Hypothalamus (tissue), 51 donors: Measurements from ENCODE around the gene KLRF1.
"Not testable (repeated sequence)": the region's sequence is repeated elsewhere in the genome, so short reads cannot be mapped to it uniquely, and the experiment has no call there.

Source experiments
- DNase-seq, 51 donors: peaks; one replicate each; lab custom pipeline; 2025; lab: John Stamatoyannopoulos, UW

KLRF1 gene

DNA sequence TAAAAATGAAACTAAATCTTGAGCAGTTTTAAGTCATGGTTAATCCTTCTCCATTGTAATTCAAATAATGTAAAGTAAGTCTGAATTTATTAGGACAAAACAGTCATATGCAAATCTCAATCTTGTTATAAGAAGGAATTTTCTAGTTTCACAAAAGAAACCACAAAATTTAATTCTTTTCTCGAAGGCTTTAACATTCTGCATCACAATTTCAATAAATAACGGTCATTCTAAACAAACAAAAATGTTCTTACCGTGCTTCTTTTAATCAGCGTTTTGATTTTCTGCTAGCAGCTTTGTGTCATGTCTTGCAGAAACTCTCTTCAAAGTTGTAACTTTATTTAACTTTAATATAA, 41.6 kb downstream of the KLRF1 start:
- no peak for DNase-seq

GRCh38 chr12:9869307-9870161, 42.3 kb downstream of the KLRF1 start, which contains the start of gene CLEC2B:
TSS of gene CLEC2B (minus strand) at chr12:9869354.
- peak in 2 of 51 donors; percentile 1 to 2 for DNase-seq

DNA sequence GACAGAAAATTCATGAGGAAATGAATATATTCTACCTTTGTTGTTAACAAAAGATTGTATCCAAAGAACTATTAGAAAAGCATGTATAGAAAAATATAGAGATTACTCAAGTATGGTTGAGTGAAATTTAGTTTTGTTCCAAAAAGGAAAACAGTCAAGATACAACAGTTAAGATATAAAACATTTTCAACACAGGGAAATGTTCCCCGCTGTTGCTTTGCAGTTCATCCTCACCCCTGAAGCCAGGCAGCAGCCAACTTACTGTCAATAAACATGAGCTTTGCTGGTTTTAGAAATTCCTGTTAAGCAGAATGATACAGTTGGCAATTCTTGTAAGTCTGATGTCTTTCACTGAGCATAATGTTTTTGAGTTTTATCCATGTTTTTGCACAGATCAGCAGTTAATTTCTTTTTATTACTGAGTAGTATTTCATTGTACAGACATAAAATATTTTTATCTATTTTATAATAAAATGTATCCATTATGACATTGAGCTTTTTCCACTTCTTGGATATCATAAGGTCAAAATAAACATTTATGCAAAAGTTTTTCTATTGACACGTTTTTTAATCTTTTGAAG, 43.1 kb downstream of the KLRF1 start:
- no peak for DNase-seq

GRCh38 chr12:9872162-9872561, 44.9 kb downstream of the KLRF1 start:
- no peak for DNase-seq

GRCh38 chr12:9872742-9873141, 45.5 kb downstream of the KLRF1 start:
- no peak for DNase-seq

DNA sequence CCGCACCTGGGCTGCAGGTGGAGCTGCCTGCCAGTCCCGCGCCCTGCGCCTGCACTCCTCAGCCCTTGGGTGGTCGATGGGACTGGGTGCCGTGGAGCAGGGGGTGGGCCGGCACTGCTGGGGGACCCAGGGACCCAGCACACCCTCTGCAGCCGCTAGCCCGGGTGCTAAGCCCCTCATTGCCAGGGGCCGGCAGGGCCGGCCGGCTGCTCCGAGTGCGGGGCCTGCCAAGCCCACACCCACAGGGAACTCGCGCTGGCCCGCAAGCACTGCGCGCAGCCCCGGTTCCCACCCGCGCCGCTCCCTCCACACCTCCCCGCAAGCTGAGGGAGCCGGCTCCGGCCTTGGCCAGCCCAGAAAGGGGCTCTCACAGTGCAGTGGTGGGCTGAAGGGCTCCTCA, 48.8 kb downstream of the KLRF1 start:
- not testable (repeated sequence) for DNase-seq

DNA sequence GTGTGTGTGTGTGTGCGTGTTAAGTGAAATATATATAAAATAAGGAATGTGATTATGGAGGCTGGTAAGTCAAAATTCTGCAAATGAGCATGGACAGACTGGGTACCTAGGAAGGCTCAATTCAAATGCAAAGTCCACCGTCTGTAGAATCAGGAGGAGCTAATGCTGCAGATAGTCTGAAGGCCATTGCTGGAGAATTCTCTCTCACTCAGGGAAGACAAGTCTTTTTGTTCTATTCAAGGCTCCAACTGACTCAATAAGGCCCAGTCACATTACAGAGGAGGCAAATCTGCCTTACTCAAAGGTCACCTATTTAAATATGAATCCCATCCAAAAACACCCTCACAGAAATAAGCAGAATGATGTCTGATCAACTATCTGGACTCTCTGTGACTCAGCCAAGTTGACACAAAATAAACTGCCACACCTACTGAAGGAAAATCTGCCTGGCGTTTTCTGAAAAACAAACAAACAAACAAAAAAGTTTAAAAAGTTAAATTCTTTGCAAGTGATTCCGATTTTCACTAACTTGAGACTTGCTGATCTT, 53.3 kb downstream of the KLRF1 start:
- DNase-seq: no peak

GRCh38 chr12:9881246-9881645, 54.0 kb downstream of the KLRF1 start, which contains the start of gene KLRF2:
TSS of gene KLRF2 (plus strand) at chr12:9881489. CDS start at chr12:9881596, 107 bp downstream.
- no peak for DNase-seq

- DNase-seq: no peak
Observed at GRCh38 chr12:9881988-9882387, 54.7 kb downstream of the KLRF1 start.

- DNase-seq: no peak
Observed at GRCh38 chr12:9883175-9883574, 55.9 kb downstream of the KLRF1 start.

DNA sequence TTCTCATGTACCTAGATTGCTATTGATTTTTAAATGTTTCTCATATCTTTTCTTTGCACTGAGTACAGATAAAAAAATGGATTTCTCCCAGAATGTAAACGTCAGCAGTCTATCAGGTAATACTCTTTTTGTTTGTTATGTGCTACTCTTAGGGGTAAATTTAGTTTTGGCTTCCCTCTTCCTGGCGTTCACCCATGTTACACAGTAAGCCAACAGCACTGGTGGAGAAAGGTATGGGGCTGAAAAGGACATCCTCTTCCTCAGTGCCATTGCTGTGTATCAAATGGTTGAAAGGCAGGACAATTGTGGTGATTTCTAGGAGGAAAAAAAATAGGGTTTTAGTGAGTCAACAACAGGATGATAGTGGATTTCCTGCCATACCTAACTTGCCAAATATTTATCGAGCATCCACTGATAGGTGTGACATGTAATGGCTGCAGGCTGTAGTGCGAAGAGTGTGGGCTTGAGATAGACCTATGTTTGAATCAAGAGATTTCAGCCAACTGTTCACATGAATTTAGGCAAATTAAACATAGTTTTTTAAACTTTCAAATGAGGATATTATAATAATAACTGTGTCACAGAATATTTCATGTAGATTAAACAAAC, 61.5 kb downstream of the KLRF1 start:
- no peak for DNase-seq
